ENCODE data around the gene MAN1A1. TPM values are rescaled to one million over a fixed set of nuclear protein-coding genes. Genes with fewer than 3 reads are reported as not detected.

Gene MAN1A1
- total and polyA plus RNA-seq, 2 of the 8 experiments (the other 6 are each of a cell fraction or from before 2014, with no cell fraction given), result 1.8 to 5.4 TPM

DNA sequence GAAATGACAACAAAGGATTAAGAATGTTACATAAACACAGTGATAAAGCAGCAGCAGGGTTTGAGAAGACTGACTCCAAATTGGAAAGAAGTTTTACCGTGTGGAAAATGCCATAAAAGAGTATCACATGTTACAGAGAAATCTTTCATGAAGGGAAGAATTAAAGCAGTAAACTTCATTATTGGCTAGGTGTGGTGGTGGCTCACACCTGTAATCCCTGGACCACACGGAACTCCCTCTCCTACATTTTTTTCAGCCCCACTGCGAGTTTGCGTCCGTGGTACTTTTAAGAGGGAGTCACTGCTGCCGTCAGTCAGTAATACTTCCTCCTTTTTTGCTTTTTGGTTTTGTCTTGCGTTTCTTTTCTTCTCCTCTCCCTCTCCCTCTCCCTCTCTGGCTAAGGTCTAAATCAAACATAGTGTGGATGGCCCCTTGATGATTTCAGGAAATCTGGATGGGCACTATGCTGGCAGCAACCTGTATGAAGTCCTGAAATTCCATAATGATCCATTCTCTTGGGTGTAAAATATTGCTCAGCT, 112.3 kb downstream of the MAN1A1 start (continued):
- TF ChIP-seq TCF12 (IDR thresholded peaks at IDR 0.05; ENCODE audit: low read depth, low read length), result no peak
- no peak for TF ChIP-seq BCL11A (IDR thresholded peaks at IDR 0.05; ENCODE audit: low read depth in 2 of 2, low read length in 2 of 2)
- no peak for TF ChIP-seq SIX5 (IDR thresholded peaks at IDR 0.05; ENCODE audit: low read depth, low read length)
